Karpas-422 (cell line): ENCODE results near the gene PTPRC. TPM values are rescaled to one million over a fixed set of nuclear protein-coding genes. Genes with fewer than 3 reads are reported as not detected.

Experiments used
- DNase-seq: peaks from one replicate; pipeline ENCODE4 v3.0.0-alpha.2; 2015
- H2AFZ ChIP-seq: fragments of 200-600 bp; sonication (generic); 2 replicates; pipeline ENCODE4 v1.6.1; 2014; ENCODE audit warnings: antibody characterized with exemption, low read length, mixed read lengths
- H3K27ac ChIP-seq: fragments of 200-600 bp; sonication (generic); 2 replicates; pipeline ENCODE4 v1.5.1; 2014; ENCODE audit warnings: mild to moderate bottlenecking, low read length, moderate library complexity
- H3K27me3 ChIP-seq: fragments of 200-600 bp; sonication (generic); 2 replicates; pipeline ENCODE4 v1.6.1; 2014; ENCODE audit warnings: low read length, mixed read lengths
- H3K36me3 ChIP-seq: fragments of 200-600 bp; sonication (generic); 2 replicates; pipeline ENCODE4 v1.6.1; 2014; ENCODE audit warnings: low read length, mixed read lengths; ENCODE audit not compliant: insufficient read depth
- H3K4me1 ChIP-seq: fragments of 200-600 bp; sonication (generic); 2 replicates; pipeline ENCODE4 v1.6.1; 2014; ENCODE audit warnings: mild to moderate bottlenecking, low read length, mixed read lengths
- H3K4me2 ChIP-seq: fragments of 200-600 bp; sonication (generic); 2 replicates; pipeline ENCODE4 v1.6.1; 2014; ENCODE audit warnings: low read length, low read depth, mild to moderate bottlenecking; ENCODE audit not compliant: poor library complexity, severe bottlenecking
- H3K4me3 ChIP-seq: fragments of 200-600 bp; sonication (generic); 2 replicates; pipeline ENCODE4 v1.5.1; 2014; ENCODE audit warnings: mild to moderate bottlenecking, antibody characterized with exemption, low read length, mixed read lengths
- H3K79me2 ChIP-seq: fragments of 200-600 bp; sonication (generic); 2 replicates; pipeline ENCODE4 v1.6.1; 2014; ENCODE audit warnings: mild to moderate bottlenecking, low read length, mixed read lengths
- H3K9ac ChIP-seq: fragments of 200-600 bp; sonication (generic); 2 replicates; pipeline ENCODE4 v1.6.0; 2014; ENCODE audit warnings: low read length
- H3K9me2 ChIP-seq: fragments of 200-600 bp; sonication (generic), shearing (Covaris generic); replicated peaks from 2 replicates; pipeline ENCODE4 v1.6.0; 2014; ENCODE audit warnings: mild to moderate bottlenecking, low read length, moderate library complexity; ENCODE audit not compliant: insufficient read depth
- H3K9me3 ChIP-seq: fragments of 300-700, 200-600 bp; sonication (generic); 2 replicates; pipeline ENCODE4 v1.6.1; 2014; ENCODE audit warnings: low read length, mixed read lengths
- H4K20me1 ChIP-seq: fragments of 200-600 bp; sonication (generic); 2 replicates; pipeline ENCODE4 v1.6.1; 2014; ENCODE audit warnings: mild to moderate bottlenecking, antibody characterized with exemption, low read length, low read depth; ENCODE audit not compliant: insufficient read depth
- total RNA-seq: library from RNA; depleted of rRNA; stranded (reverse); fragments of >200 nt; shearing (Covaris generic); gene quantifications from 2 replicates; pipeline ENCODE4 v1.2.3, GENCODE V29; 2014; ENCODE audit warnings: low replicate concordance

Gene PTPRC
- total RNA-seq, 1 experiment from 2014 or later = 812 TPM

DNA sequence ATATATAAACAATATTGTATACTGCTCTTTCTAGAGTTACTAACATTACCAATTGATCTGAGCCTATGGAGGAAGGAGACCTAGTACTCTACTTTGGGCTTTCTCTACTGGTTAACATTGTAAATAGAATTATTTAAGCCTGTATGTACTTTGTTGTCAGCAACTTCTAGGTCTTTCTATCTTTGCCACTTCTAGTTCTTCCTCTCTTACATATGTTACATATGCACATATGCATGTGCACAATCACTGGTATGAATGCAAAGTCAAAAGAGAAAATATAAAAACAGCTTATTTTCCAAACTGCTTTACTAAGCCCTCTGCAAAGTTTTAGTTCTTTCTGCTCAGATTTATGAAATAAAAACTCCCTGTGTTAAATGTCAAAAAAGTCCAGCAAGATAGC is 84.3 kb downstream of the PTPRC start:
- H2AFZ ChIP-seq = no peak overlapping the region
- no peak overlapping the region for H3K4me2 ChIP-seq
- H4K20me1 ChIP-seq = no peaks in the 10 kb centered on the region

DNA sequence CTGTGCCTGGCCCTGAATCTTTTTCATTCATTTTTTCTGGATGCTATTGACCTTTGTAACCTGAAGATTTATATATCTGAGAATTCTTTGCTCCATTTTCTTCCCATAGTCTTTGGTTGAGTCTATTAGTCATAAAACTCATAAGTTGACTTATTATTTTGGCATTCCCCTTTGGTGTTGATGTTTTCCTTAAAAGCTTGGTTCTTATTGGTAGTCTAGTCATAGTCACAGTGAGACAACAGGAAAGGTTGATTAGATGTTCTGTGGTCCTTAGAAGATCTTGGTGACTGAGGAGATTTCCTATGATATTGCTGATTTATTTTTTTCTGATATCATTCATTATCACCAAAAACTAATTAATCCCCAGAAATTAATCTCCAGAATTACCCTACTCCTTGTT is 86.2 kb downstream of the PTPRC start:
- Histone ChIP-seq H3K4me3 (no peak overlapping the region), H3K4me2 (no peak overlapping the region), H2AFZ (no peak overlapping the region), H3K9me3 (no peaks in the 10 kb centered on the region), H3K9me2 (no peaks in the 10 kb centered on the region), H4K20me1 (no peaks in the 10 kb centered on the region), H3K27me3 (no peaks in the 10 kb centered on the region), H3K27ac (no peak overlapping the region), H3K4me1 (no peaks in the 10 kb centered on the region), H3K36me3 (peaks cover 57% of the 10 kb centered on the region), H3K79me2 (peaks cover 7% of the 10 kb centered on the region; the same call in 1 of the 2 replicates), H3K9ac (no peak overlapping the region)
- no peak for DNase-seq

More for the DNA sequence above, 84.3 kb downstream of the PTPRC start:
- Histone ChIP-seq H3K9ac (no peak overlapping the region), H3K36me3 (peaks cover 65% of the 10 kb centered on the region), H3K4me3 (no peak overlapping the region), H3K9me3 (no peaks in the 10 kb centered on the region), H3K79me2 (peaks cover 7% of the 10 kb centered on the region; the same call in 1 of the 2 replicates), H3K4me1 (no peaks in the 10 kb centered on the region), H3K27me3 (no peaks in the 10 kb centered on the region), H3K9me2 (no peaks in the 10 kb centered on the region), H3K27ac (peak overlapping the region; percentile 40; the same call in 1 of the 2 replicates)
- no peak for DNase-seq

DNA sequence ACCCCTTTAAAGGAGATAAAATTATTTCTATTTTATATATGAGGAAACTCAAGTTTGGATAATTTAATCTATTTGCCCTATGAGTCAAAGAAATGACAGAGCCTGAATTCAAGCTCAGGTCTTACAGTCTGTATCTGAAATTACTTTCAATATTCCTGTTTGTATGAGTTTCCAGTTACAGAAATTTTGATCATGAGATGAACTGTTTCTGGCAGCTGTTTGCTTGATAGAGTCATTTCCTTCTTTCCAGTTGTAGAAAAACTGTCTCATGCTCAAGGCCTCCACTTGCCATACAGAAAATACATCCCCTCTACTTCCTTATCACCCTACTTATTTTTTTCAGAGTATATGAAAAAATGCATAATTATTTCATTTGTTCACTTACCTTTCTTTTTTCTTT is 87.6 kb downstream of the PTPRC start:
- no peak overlapping the region for H3K4me2 ChIP-seq
- H2AFZ ChIP-seq = no peak overlapping the region
- H3K9me3 ChIP-seq = no peaks in the 10 kb centered on the region
- peaks cover 60% of the 10 kb centered on the region for H3K36me3 ChIP-seq
- peaks cover 7% of the 10 kb centered on the region; the same call in 1 of the 2 replicates for H3K79me2 ChIP-seq
- no peak overlapping the region for H3K27ac ChIP-seq
- H3K9ac ChIP-seq = no peak overlapping the region
- no peaks in the 10 kb centered on the region for H4K20me1 ChIP-seq
- no peaks in the 10 kb centered on the region for H3K9me2 ChIP-seq
- H3K27me3 ChIP-seq = no peaks in the 10 kb centered on the region
- no peaks in the 10 kb centered on the region for H3K4me1 ChIP-seq
- no peak overlapping the region for H3K4me3 ChIP-seq
- no peak for DNase-seq

DNA sequence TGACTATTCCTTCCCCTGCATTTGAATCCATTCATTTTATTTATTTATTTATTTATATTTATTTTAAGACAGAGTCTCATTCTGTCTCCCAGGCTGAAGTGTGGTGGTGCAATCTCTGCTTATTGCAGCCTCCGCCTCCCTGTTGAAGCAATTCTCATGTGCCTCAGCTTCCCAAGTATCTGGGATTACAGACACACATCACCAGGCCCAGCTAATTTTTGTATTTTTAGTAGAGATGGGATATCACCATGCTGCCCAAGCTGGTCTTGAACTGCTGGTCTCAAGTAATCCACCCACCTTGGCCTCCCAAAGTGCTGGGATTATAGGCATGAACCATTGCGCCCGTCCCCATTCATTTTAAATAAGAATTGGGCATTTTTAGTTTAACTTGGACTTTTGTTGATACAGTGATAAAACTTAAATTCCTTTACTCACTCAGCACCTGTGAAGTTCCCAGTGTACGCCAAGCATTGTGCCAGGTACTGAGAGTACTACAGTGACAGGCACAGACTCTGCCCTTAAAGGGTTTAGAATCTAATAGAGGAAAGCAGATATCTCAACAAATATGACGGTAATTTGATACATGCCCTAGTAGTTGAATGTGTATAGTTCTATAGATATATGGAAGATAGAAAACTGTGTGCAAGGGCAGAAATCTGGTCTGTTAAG is 90.5 kb downstream of the PTPRC start:
- Histone ChIP-seq H3K27ac (no peak overlapping the region), H2AFZ (no peak overlapping the region), H4K20me1 (no peaks in the 10 kb centered on the region), H3K9me3 (no peaks in the 10 kb centered on the region), H3K9me2 (no peaks in the 10 kb centered on the region), H3K4me3 (no peak overlapping the region), H3K27me3 (no peaks in the 10 kb centered on the region), H3K4me2 (no peak overlapping the region), H3K36me3 (peaks cover 80% of the 10 kb centered on the region), H3K79me2 (peaks cover 13% of the 10 kb centered on the region; the same call in 1 of the 2 replicates), H3K4me1 (no peaks in the 10 kb centered on the region), H3K9ac (no peak overlapping the region)
- no peak for DNase-seq

DNA sequence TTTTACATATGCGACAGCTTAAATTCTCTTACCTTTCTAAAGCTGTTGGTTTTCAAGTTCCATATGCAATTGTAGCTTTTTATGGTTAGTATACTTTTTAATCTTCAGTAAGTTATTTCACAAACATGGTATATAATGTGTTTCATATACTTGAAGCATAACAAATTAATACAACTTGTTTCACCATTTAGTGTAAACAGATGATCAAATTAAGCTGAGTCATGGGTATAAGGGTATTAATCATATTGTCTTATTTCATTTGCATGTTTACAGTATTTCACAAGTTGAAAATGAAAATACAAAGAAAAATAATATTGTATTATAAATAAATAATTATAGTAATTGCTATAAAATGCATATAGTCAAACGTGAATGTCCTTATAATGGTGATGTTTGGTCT is 92.1 kb downstream of the PTPRC start:
- H2AFZ ChIP-seq = no peak overlapping the region
- H3K36me3 ChIP-seq = peaks cover 80% of the 10 kb centered on the region
- H3K4me1 ChIP-seq = no peaks in the 10 kb centered on the region
- H3K27ac ChIP-seq = no peak overlapping the region
- H3K4me2 ChIP-seq = no peak overlapping the region
- H3K9me2 ChIP-seq = no peaks in the 10 kb centered on the region
- H3K9me3 ChIP-seq = no peaks in the 10 kb centered on the region
- no peaks in the 10 kb centered on the region for H3K27me3 ChIP-seq
- H3K4me3 ChIP-seq = no peak overlapping the region
- no peak overlapping the region for H3K9ac ChIP-seq
- peaks cover 14% of the 10 kb centered on the region; the same call in 1 of the 2 replicates for H3K79me2 ChIP-seq
- H4K20me1 ChIP-seq = no peaks in the 10 kb centered on the region
- DNase-seq = no peak

DNA sequence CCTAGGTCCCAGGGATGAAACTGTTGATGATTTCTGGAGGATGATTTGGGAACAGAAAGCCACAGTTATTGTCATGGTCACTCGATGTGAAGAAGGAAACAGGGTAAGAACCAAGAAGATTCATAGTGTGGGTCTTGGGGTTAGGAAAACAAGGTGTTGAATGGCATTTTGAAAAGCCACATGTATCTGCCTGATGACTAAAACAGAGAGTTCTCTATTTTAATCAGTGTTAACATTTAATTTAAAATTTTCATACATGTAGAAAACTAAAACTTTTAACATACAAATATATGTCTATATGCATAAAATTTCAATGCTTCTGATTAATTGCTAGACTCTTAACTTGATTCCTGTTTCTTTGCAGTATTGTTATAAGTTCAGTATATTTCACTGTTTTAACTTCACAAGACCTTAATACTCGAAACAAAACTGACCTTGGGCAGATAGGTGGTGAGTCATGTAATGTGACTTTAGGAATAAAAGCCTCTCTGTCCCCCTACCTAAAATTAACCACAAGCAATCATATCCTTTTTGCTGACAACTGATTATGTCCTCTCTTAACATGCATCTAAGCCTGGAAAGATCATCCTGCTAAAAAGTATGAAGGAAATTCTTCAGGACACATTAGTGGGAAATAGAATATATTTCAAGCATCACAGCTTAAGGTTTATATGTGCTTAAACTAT is 95.6 kb downstream of the PTPRC start:
- Histone ChIP-seq H3K9ac (no peak overlapping the region), H2AFZ (no peak overlapping the region), H3K79me2 (peaks cover 33% of the 10 kb centered on the region), H3K36me3 (peaks cover 92% of the 10 kb centered on the region), H3K4me3 (no peak overlapping the region), H3K4me1 (no peaks in the 10 kb centered on the region), H3K9me2 (no peaks in the 10 kb centered on the region), H3K27ac (peak overlapping the region; percentile 18; the same call in 1 of the 2 replicates), H3K4me2 (no peak overlapping the region), H4K20me1 (no peaks in the 10 kb centered on the region), H3K27me3 (no peaks in the 10 kb centered on the region), H3K9me3 (no peaks in the 10 kb centered on the region)
- DNase-seq = no peak

DNA sequence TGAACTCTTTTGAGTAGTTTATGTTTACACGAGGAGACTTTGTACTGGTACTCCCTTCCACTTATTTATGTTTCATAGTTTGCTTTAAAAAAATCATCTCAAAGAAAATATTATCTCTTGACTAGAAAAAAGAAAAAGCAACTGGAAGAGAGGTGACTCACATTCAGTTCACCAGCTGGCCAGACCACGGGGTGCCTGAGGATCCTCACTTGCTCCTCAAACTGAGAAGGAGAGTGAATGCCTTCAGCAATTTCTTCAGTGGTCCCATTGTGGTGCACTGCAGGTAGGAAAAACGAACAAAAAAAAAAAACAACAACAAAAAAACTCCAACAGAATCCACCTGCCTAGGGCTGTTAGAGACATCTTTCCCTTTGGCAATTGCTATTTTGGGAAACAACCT is 102.9 kb downstream of the PTPRC start:
- no peaks in the 10 kb centered on the region for H3K9me2 ChIP-seq
- H2AFZ ChIP-seq = no peak overlapping the region
- no peaks in the 10 kb centered on the region for H3K27me3 ChIP-seq
- no peak overlapping the region for H3K27ac ChIP-seq
- H3K9ac ChIP-seq = no peak overlapping the region
- H3K4me3 ChIP-seq = no peak overlapping the region
- H3K9me3 ChIP-seq = no peaks in the 10 kb centered on the region
- no peaks in the 10 kb centered on the region for H4K20me1 ChIP-seq
- no peak overlapping the region for H3K4me2 ChIP-seq
- no peak for DNase-seq
- peaks cover 8% of the 10 kb centered on the region for H3K4me1 ChIP-seq
- H3K36me3 ChIP-seq = peaks cover 85% of the 10 kb centered on the region
- H3K79me2 ChIP-seq = peaks cover 17% of the 10 kb centered on the region; the same call in 1 of the 2 replicates

DNA sequence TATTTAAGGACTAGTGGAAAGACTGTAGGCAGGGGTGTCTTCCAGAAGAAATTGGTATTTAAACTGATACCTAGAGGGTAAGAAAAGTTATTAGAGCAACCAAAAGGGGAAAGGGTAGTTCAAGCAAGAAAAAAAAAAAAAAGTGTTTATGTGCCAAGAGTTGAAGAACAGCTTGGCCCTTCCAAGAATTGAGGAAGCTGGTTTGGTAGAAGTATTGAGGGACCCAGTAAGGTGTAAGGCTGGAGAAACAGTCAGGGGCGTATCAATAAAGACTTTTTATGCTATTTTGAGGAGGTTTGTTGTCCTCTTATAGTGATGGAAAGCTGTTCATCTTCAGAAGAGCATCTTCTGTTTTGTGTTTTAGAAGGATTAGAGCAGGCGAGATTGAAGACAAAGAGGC is 108.3 kb downstream of the PTPRC start:
- peaks cover 90% of the 10 kb centered on the region for H3K36me3 ChIP-seq
- no peaks in the 10 kb centered on the region for H3K9me2 ChIP-seq
- H3K4me3 ChIP-seq = no peak overlapping the region
- H3K9ac ChIP-seq = no peak overlapping the region
- H4K20me1 ChIP-seq = no peaks in the 10 kb centered on the region
- H3K9me3 ChIP-seq = no peaks in the 10 kb centered on the region
- no peak for DNase-seq
- H3K4me2 ChIP-seq = peak overlapping the region; percentile 2
- no peaks in the 10 kb centered on the region for H3K27me3 ChIP-seq
- H3K4me1 ChIP-seq = peaks cover 23% of the 10 kb centered on the region
- peak overlapping the region; percentile 47 for H3K27ac ChIP-seq
- H3K79me2 ChIP-seq = no peaks in the 10 kb centered on the region
- H2AFZ ChIP-seq = no peak overlapping the region
